ENCODE data around the gene CIRBP.

CIRBP gene

GRCh38 chr19:1280636-1281568 lies 11.8 kb downstream of the CIRBP start:
- CTCF ChIA-PET: interaction anchor here (0.7 to 3.1 kb wide), 10 partner anchors 9 to 188 kb away, joined by 3 to 26 read pairs (median 6); no protein-coding TSS in a partner anchor
- no peak for DNase-seq (ENCODE audit: low read depth, low spot score)
- TF ChIP-seq CTCF (IDR thresholded peaks at IDR 0.05; ENCODE audit: insufficient read depth, low read length, missing control alignments): no peak
- POLR2A ChIA-PET: interaction anchor here (1.4 kb wide), 2 partner anchors 12 to 36 kb away, joined by 6 to 11 read pairs; partner anchors contain the start of gene CIRBP
- no peak overlapping the region for H3K4me3 ChIP-seq (ENCODE audit: low read depth, low read length)

GRCh38 chr19:1281569-1282287 lies 12.6 kb downstream of the CIRBP start:
- ChIA-PET CTCF (interaction anchor here (1.5 kb wide), 1 partner anchor 185 kb away, joined by 4 read pairs; no protein-coding TSS in a partner anchor), POLR2A (no interaction called here)
- TF ChIP-seq CTCF (IDR thresholded peaks at IDR 0.05; ENCODE audit: insufficient read depth, low read length, missing control alignments): no peak
- H3K4me3 ChIP-seq (ENCODE audit: low read depth, low read length): no peak overlapping the region
- DNase-seq (ENCODE audit: low read depth, low spot score): no peak

- no peak overlapping the region for H3K4me3 ChIP-seq (ENCODE audit: low read depth, low read length)
- POLR2A ChIA-PET: no interaction called here
- TF ChIP-seq CTCF (IDR thresholded peaks at IDR 0.05; ENCODE audit: insufficient read depth, low read length, missing control alignments): no peak
- CTCF ChIA-PET: interaction anchor here (0.6 kb wide), 1 partner anchor 517 kb away, joined by 3 read pairs; no protein-coding TSS in a partner anchor
- no peak for DNase-seq (ENCODE audit: low read depth, low spot score)
These were observed 13.6 kb downstream of the CIRBP start for GRCh38 chr19:1282588-1283206.

GRCh38 chr19:1283207-1283916 lies 14.2 kb downstream of the CIRBP start:
- CTCF ChIA-PET: interaction anchor here (0.6 to 2.0 kb wide), 3 partner anchors 39 to 516 kb away, joined by 3 to 7 read pairs (median 3); no protein-coding TSS in a partner anchor
- no peak overlapping the region for H3K4me3 ChIP-seq (ENCODE audit: low read depth, low read length)
- POLR2A ChIA-PET: interaction anchor here (1.8 kb wide), 1 partner anchor 14 kb away, joined by 6 read pairs; the partner anchor contains the start of gene CIRBP
- no peak for DNase-seq (ENCODE audit: low read depth, low spot score)
- TF ChIP-seq CTCF (IDR thresholded peaks at IDR 0.05; ENCODE audit: insufficient read depth, low read length, missing control alignments): no peak

GRCh38 chr19:1283917-1284292 lies 14.8 kb downstream of the CIRBP start:
- POLR2A ChIA-PET: interaction anchor here (1.8 kb wide), 1 partner anchor 15 kb away, joined by 6 read pairs; the partner anchor contains the start of gene CIRBP

More at GRCh38 chr19:1283917-1284292, 14.8 kb downstream of the CIRBP start:
- no peak for TF ChIP-seq CTCF (IDR thresholded peaks at IDR 0.05; ENCODE audit: insufficient read depth, low read length, missing control alignments)
- H3K4me3 ChIP-seq (ENCODE audit: low read depth, low read length): no peak overlapping the region
- CTCF ChIA-PET: interaction anchor here (0.7 to 2.0 kb wide), 2 partner anchors 40 to 154 kb away, joined by 3 to 7 read pairs; no protein-coding TSS in a partner anchor
- no peak for DNase-seq (ENCODE audit: low read depth, low spot score)
